Measurements from ENCODE around the gene MAST2.

Gene MAST2

DNA sequence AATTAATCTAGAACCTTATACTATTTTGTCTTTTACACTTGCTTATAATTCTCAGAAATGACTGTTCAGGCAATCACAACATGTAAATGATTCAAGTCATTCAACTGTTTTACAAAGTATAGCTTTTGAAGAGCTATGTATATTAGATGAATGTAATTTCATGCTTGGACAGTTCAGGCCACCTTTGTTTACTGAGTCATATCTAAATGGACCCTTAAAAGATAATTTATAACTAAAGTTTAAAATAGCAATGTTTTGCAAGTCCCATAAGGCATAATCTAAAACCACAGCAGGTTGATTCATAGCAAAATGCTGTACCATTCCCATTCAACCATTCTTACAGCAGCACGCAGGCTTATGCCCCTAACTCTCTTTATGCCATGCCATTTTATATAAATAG, 264.2 kb downstream of the MAST2 start:
- no peak for DNase-seq (ENCODE audit: low read depth)

DNA sequence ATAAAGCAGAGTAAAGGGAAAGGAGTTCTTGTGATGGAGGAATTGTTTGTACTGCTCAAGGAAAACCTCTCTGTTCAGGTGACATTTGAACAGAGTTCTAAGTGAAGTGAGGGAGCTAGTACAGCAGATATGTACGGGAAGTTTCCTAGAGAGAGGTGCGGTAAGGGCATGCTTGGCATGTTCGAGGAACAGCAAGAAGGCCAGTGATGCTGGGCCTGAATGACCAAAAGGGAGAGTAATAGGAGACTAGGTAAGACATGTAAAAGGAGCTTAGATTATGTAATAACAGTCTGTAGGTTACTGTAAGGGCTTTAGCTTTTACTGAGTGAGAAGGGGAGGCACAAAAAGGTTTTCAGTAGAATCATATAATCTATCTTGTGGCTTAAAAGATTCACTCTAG, 265.1 kb downstream of the MAST2 start:
- no peak for DNase-seq (ENCODE audit: low read depth)

DNA sequence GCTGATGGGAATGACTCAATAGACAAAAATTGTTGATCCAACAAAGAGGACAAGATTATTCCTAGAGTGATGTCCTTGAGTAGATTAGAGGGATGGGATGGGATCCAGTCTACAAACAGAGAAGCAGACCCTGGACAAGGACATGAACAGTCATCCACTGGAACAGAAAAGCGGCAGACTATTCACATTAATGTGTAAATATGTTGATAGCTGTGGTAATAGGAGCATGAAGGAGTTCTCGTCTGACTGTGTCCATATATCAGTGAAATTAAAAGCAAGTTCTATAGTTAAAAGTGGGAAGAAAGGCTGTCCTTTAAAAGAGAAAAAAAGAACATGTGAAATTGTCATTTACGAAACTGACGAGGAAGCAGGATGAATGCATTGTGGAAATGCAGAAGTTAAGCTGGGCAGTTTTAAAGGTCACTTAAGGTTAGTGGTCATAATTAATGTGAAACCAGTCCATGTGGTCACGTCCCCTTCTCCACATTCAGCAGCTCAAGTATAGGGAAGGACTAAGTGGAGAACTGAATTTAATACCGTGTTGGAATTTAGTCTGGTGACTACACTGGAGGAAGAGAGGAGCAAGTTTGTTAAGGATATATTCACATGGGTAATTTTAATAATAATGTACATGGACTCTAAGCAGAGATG, 266.9 kb downstream of the MAST2 start:
- DNase-seq (ENCODE audit: low read depth) = no peak

DNA sequence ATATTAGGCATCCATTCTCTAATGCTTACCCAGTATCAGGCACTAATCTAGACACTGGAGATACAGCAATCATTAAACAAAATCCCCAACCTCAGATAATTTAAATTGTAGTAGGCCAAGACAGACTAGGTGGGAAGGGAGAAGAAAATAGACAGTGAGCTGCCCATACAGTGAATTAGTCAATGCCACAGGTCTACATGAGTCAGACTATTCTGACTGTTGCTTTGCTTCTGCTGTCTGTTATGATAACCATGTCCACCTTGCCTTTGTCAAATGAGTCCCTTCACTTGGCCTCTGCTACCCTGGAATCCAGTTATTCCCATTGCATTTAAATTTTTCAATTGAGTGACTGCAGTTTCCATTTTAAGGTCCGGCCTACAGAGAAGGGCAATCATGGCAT, 269.6 kb downstream of the MAST2 start:
- no peak for DNase-seq (ENCODE audit: low read depth)

DNA sequence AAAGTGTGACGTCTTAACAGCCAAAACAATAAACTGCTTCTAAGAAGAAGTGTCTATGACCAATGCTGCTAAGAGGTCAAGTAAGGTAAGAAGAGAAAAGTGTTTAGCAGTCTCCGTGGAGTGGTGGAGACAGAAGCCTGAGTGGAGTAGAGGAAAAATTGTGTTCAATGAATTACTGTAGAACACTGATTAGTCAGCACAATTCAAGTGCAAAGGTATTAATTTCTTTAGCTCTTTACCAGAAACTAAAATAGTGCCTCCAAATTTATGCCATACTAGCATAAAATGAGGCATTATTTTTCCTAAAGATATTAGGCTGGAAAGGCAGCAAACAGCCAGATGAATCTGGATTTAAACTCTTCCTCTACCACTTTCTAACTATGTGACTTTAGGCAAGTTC, 272.9 kb downstream of the MAST2 start:
- no peak for DNase-seq (ENCODE audit: low read depth)

DNA sequence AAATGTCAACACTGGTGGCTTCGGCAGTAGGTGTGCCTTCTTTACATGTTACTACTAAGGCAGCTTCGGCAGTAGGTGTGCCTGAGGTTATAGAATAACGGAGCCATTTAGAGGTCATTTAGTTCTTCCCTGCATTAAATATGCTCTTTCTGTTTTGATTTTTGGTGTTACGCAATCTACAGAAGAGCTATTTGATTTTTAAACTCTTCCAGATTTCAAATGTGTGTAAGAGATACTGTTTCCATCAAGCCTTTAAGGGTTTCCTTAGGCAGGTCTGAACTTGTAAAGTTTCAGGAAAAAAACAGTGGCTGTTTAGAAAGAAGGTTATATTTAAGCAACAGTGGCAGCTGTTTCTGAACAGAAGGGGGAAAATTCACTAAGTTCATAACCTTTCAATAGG, 274.2 kb downstream of the MAST2 start:
- no peak for DNase-seq (ENCODE audit: low read depth)

DNA sequence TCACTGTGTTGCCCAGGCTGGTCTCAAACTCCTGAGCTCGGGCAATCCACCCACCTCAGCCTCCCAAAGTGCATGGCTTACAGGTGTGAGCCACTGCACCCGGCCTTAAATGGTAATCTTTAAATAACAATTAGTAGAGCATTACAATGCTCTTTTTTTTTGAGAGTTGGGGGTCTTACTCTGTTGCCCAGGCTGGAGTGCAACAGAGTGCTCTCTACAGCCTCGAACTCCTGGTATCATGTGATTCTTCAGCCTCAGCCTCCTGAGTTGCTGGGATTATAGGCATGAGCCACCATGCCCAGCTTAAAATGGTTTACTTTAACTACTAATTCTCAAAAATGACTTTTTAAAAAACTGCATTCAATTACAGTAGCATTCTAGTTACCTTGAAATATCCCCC, 276.8 kb downstream of the MAST2 start:
- no peak for DNase-seq (ENCODE audit: low read depth)

DNA sequence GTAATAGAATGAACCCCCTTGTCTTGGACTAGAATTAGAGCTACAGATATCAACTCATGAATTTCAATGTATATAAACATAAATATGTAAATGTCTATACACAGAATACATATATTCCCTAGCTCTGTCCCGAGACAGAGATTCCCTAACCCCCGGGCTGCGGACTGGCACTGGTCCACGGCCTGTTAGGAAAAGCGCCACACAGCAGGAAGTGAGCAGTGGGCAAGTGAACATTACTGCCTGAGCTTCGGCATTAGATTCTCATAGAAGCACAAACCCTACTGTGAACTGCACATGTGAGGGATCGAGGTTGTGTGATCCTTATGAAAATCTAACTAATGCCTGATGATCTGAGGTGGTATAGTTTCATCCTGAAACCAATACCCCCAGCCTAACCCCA, 277.8 kb downstream of the MAST2 start:
- no peak for DNase-seq (ENCODE audit: low read depth)

DNA sequence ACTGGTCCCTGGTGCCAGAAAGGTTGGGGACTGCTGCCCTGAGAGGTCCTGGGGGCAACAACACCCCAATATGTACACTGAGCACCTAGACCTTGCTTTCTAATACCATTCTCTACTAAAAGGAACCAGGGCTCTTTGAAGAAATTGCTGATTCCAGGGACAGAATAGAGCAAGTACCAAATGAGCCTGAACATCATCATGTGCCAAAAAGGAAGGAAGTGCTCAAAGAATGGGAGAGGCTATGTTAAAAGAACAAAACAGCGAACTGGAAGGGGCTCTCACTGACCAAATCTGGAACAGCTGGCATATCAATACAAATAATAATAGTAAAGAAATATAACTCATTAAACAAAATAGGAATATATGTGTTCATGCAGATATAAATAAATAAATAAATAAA, 278.2 kb downstream of the MAST2 start:
- no peak for DNase-seq (ENCODE audit: low read depth)

DNA sequence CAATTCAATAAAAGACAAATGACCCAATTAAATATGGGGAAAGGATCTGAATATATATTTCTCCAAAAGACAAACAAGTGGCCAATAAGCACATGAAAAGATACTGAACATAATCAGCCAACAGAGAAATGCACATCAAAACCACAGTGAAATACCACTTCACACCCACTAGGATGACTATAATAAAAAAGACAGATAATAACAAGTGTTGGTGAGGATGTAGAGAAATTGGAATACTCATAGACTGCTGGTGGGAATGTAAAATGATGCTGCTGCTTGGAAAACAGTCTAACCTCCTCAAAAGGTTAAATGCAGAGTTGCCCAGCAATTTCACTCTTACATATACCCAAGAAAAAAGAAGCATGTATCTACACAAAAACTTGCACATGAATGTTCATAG, 280.2 kb downstream of the MAST2 start:
- no peak for DNase-seq (ENCODE audit: low read depth)

DNA sequence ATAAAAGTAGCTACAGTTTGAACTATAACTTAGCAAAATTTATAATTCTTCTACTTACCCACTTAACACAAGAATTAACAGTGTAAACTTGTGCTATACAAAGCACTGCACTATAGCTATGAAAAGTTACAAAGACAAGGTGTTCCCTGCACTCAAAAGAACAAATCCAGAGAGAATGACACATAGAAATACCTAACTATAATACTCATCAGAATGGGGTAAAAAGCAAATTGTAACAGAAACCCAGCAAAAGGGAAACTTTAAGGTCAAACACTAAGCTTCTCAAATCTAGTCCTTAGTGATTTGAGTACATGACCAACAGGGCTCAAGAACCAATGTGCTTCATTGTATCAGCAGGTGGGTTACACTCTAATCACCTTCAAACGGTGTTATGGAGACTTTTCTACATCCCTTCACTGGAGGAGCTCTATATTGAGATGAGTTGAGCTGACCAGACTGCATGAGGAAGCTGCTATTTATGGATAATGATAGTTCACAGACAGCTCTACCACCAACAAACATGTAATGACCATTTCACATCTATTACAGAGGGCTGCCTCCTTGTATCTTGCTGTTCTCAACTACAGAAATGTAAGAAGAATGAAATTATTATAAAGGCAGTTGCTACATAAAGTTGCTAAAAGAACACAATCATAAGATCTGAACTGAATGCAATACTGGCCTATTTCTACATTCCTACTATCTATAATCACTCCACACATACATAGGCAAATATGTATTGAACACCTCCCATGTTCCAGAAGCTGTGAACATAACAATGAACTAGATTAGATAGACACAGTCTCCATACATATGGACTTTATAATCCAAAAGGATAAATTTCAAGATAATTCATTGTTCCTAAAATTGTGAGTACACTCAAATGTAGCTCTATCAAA, 281.4 kb downstream of the MAST2 start:
- no peak for DNase-seq (ENCODE audit: low read depth)
